PFSK-1 (cell line): ENCODE measurements around the gene SCAANT1.

Source experiments
- POLR2AphosphoS5 ChIP-seq: IDR thresholded peaks from 2 replicates; pipeline ENCODE4 v1.6.1; 2012; ENCODE audit warnings: low read depth, mild to moderate bottlenecking, control low read depth, low read length, moderate library complexity
- TAF1 ChIP-seq: IDR thresholded peaks from 2 replicates; pipeline ENCODE4 v1.6.1; 2012; ENCODE audit warnings: low read length, control low read depth, borderline replicate concordance; ENCODE audit not compliant: insufficient read depth
- TF ChIP-seq, protein P1 (sequence below), 2 experiments: IDR thresholded peaks; 2 replicates each; pipeline versions ENCODE4 v1.6.1 to v1.8.0; 2011 to 2012; ENCODE audit warnings: low read depth in 2 of 2, low read length in 2 of 2, control low read depth in 1 of 2, inconsistent platforms in 1 of 2, mild to moderate bottlenecking in 1 of 2, moderate library complexity in 1 of 2; ENCODE audit not compliant: insufficient read depth in 1 of 2

DNA sequence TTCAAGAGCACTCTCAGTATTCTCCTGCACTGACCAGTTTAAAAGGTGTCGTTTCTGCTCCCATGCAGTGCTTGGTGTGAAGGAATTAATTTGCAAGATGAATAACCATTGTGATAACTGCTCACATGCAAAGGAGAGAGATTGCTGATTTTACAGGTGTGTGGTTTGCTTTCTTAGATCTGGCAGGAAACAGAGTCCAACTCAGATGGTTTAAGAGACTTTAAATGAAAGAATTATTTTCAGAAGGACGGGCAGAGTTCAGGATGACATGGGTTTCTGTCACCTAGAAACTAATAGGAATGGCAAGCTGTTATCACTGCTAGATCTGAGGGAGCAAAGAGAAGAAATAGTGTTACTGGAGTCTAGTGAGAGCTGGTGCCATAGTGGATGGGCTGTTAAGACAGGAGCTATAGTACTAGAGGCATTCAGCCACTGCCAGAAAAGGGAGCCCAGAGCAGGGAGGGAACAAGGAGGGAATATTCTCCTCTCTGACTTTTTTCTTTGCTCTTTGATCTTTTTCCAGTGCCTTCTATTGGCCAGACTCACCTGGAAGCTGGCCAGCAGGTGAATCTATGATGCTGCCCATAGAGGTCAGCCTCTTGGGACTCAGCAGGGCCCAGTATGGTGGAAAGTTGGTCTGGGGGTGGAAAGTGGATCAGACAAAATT, 33.7 kb downstream of the SCAANT1 start:
- TF ChIP-seq TAF1 (no peak), POLR2AphosphoS5 (no peak)
- TF ChIP-seq, protein P1, sequence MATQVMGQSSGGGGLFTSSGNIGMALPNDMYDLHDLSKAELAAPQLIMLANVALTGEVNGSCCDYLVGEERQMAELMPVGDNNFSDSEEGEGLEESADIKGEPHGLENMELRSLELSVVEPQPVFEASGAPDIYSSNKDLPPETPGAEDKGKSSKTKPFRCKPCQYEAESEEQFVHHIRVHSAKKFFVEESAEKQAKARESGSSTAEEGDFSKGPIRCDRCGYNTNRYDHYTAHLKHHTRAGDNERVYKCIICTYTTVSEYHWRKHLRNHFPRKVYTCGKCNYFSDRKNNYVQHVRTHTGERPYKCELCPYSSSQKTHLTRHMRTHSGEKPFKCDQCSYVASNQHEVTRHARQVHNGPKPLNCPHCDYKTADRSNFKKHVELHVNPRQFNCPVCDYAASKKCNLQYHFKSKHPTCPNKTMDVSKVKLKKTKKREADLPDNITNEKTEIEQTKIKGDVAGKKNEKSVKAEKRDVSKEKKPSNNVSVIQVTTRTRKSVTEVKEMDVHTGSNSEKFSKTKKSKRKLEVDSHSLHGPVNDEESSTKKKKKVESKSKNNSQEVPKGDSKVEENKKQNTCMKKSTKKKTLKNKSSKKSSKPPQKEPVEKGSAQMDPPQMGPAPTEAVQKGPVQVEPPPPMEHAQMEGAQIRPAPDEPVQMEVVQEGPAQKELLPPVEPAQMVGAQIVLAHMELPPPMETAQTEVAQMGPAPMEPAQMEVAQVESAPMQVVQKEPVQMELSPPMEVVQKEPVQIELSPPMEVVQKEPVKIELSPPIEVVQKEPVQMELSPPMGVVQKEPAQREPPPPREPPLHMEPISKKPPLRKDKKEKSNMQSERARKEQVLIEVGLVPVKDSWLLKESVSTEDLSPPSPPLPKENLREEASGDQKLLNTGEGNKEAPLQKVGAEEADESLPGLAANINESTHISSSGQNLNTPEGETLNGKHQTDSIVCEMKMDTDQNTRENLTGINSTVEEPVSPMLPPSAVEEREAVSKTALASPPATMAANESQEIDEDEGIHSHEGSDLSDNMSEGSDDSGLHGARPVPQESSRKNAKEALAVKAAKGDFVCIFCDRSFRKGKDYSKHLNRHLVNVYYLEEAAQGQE (IDR thresholded peaks at IDR 0.05; ENCODE audit: insufficient read depth in 1 of 2, low read depth in 2 of 2, low read length in 2 of 2), result no peak
